ENCODE results near the gene CPM.

Gene CPM

DNA sequence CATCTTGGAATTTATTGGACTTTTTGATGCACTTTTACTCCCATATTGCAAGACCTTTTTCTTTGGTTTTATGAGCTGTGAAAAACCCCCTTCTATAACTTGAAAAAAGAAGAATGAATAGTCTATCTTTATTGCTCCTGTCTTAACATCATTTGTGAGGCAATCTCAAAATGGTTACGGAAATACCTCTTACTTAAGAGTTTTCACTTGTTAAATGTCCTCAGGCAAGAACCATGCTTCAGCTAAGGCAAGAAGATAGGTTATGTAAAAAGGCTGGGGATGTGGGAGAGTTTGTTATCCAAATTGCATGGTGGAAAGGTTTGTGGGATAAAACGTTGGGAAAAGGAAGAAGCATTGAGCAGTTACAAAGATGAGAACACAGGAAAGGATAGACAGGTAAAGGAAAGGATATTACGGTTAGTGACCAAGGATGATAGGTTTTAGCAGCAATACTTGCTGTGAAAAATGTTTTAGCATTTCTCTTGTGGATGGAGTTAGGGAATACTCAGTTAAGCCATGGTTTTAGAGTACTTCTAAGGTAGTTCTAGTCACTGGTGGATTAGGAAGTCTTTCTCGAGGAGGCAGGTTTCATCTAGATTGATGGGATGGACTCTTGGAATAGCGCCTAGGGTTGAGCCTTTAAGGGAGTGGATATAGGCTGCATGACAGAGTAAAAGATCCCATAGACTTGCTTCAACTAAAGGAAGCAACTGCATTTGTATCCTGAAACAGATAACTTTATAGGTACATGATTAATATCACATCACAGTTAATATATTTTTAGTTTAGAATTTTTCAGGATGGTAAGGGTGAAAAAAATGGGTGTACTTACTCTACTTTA is 94.7 kb downstream of the CPM start:
- H3K4me2 ChIP-seq (ENCODE audit: low read depth, low read length, poor library complexity, severe bottlenecking): no peak overlapping the region
- H3K27me3 ChIP-seq (ENCODE audit: insufficient read depth, low read length, poor library complexity, severe bottlenecking): no peaks in the 10 kb centered on the region
- H3K9me2 ChIP-seq (replicated peaks; ENCODE audit: low read depth, low read length): no peaks in the 10 kb centered on the region
- no peaks in the 10 kb centered on the region for H3F3A ChIP-seq (ENCODE audit: low read depth)
- H3K9me3 ChIP-seq (ENCODE audit: insufficient read depth, low read depth, low read length): no peaks in the 10 kb centered on the region
- peaks cover 93% of the 10 kb centered on the region for H3K36me3 ChIP-seq (ENCODE audit: insufficient read depth, low read length)
- H3K4me3 ChIP-seq (ENCODE audit: low read length, poor library complexity, severe bottlenecking): no peak overlapping the region
- H3K79me2 ChIP-seq (ENCODE audit: insufficient read depth, low read length): no peaks in the 10 kb centered on the region
- no peak overlapping the region for H2AFZ ChIP-seq (ENCODE audit: low read length)
- no peak for TF ChIP-seq EZH2phosphoT487 (IDR thresholded peaks at IDR 0.05; ENCODE audit: borderline replicate concordance)
- TF ChIP-seq, protein P1, sequence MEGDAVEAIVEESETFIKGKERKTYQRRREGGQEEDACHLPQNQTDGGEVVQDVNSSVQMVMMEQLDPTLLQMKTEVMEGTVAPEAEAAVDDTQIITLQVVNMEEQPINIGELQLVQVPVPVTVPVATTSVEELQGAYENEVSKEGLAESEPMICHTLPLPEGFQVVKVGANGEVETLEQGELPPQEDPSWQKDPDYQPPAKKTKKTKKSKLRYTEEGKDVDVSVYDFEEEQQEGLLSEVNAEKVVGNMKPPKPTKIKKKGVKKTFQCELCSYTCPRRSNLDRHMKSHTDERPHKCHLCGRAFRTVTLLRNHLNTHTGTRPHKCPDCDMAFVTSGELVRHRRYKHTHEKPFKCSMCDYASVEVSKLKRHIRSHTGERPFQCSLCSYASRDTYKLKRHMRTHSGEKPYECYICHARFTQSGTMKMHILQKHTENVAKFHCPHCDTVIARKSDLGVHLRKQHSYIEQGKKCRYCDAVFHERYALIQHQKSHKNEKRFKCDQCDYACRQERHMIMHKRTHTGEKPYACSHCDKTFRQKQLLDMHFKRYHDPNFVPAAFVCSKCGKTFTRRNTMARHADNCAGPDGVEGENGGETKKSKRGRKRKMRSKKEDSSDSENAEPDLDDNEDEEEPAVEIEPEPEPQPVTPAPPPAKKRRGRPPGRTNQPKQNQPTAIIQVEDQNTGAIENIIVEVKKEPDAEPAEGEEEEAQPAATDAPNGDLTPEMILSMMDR (conservative IDR thresholded peaks at IDR 0.05; ENCODE audit: low read length): no peak
- H3K9ac ChIP-seq (ENCODE audit: low read depth, low read length, poor library complexity, severe bottlenecking): no peak overlapping the region
- H4K20me1 ChIP-seq (ENCODE audit: insufficient read depth, low read length, poor library complexity, severe bottlenecking): no peaks in the 10 kb centered on the region
- no peaks in the 10 kb centered on the region for H3K4me1 ChIP-seq (ENCODE audit: insufficient read depth, low read length, poor library complexity, severe bottlenecking)

GRCh38 chr12:68837215-68837614 is 95.8 kb downstream of the CPM start:
- Histone ChIP-seq H4K20me1 (ENCODE audit: insufficient read depth, low read length, poor library complexity, severe bottlenecking) (no peaks in the 10 kb centered on the region), H3K36me3 (ENCODE audit: insufficient read depth, low read length) (peaks cover 89% of the 10 kb centered on the region), H3K9me2 (replicated peaks; ENCODE audit: low read depth, low read length) (no peaks in the 10 kb centered on the region), H3K4me1 (ENCODE audit: insufficient read depth, low read length, poor library complexity, severe bottlenecking) (no peaks in the 10 kb centered on the region), H3F3A (ENCODE audit: low read depth) (no peaks in the 10 kb centered on the region), H2AFZ (ENCODE audit: low read length) (no peak overlapping the region), H3K4me2 (ENCODE audit: low read depth, low read length, poor library complexity, severe bottlenecking) (no peak overlapping the region), H3K9ac (ENCODE audit: low read depth, low read length, poor library complexity, severe bottlenecking) (no peak overlapping the region), H3K27me3 (ENCODE audit: insufficient read depth, low read length, poor library complexity, severe bottlenecking) (no peaks in the 10 kb centered on the region), H3K4me3 (ENCODE audit: low read length, poor library complexity, severe bottlenecking) (no peak overlapping the region), H3K9me3 (ENCODE audit: insufficient read depth, low read depth, low read length) (no peaks in the 10 kb centered on the region), H3K79me2 (ENCODE audit: insufficient read depth, low read length) (no peaks in the 10 kb centered on the region)
- TF ChIP-seq EZH2phosphoT487 (IDR thresholded peaks at IDR 0.05; ENCODE audit: borderline replicate concordance): no peak
- TF ChIP-seq, protein P1 (conservative IDR thresholded peaks at IDR 0.05; ENCODE audit: low read length): no peak

GRCh38 chr12:68835333-68835908 is 97.5 kb downstream of the CPM start:
- H3F3A ChIP-seq (ENCODE audit: low read depth): no peaks in the 10 kb centered on the region

More at GRCh38 chr12:68835333-68835908, 97.5 kb downstream of the CPM start:
- H2AFZ ChIP-seq (ENCODE audit: low read length): no peak overlapping the region
- no peak overlapping the region for H3K9ac ChIP-seq (ENCODE audit: low read depth, low read length, poor library complexity, severe bottlenecking)
- peaks cover 4% of the 10 kb centered on the region; the same call in 1 of the 2 replicates for H3K79me2 ChIP-seq (ENCODE audit: insufficient read depth, low read length)
- peaks cover 90% of the 10 kb centered on the region for H3K36me3 ChIP-seq (ENCODE audit: insufficient read depth, low read length)
- TF ChIP-seq, protein P1 (conservative IDR thresholded peaks at IDR 0.05; ENCODE audit: low read length): no peak
- TF ChIP-seq EZH2phosphoT487 (IDR thresholded peaks at IDR 0.05; ENCODE audit: borderline replicate concordance): no peak
- H3K4me3 ChIP-seq (ENCODE audit: low read length, poor library complexity, severe bottlenecking): no peak overlapping the region
- H3K9me2 ChIP-seq (replicated peaks; ENCODE audit: low read depth, low read length): no peaks in the 10 kb centered on the region
- no peak overlapping the region for H3K4me2 ChIP-seq (ENCODE audit: low read depth, low read length, poor library complexity, severe bottlenecking)
- no peaks in the 10 kb centered on the region for H3K27me3 ChIP-seq (ENCODE audit: insufficient read depth, low read length, poor library complexity, severe bottlenecking)
- no peaks in the 10 kb centered on the region for H3K4me1 ChIP-seq (ENCODE audit: insufficient read depth, low read length, poor library complexity, severe bottlenecking)
- H4K20me1 ChIP-seq (ENCODE audit: insufficient read depth, low read length, poor library complexity, severe bottlenecking): peaks cover 10% of the 10 kb centered on the region
- no peaks in the 10 kb centered on the region for H3K9me3 ChIP-seq (ENCODE audit: insufficient read depth, low read depth, low read length)

Data from Loucy (cell line).